Measurements from ENCODE around the gene CFAP20DC. TPM values are rescaled to one million over a fixed set of nuclear protein-coding genes. Genes with fewer than 3 reads are reported as not detected.
"Not testable (repeated sequence)": the region's sequence is repeated elsewhere in the genome, so short reads cannot be mapped to it uniquely, and the experiment has no call there.

The CFAP20DC gene
- total RNA-seq, 2 experiments from 2014 or later, result 1.5 to 1.6 TPM

DNA sequence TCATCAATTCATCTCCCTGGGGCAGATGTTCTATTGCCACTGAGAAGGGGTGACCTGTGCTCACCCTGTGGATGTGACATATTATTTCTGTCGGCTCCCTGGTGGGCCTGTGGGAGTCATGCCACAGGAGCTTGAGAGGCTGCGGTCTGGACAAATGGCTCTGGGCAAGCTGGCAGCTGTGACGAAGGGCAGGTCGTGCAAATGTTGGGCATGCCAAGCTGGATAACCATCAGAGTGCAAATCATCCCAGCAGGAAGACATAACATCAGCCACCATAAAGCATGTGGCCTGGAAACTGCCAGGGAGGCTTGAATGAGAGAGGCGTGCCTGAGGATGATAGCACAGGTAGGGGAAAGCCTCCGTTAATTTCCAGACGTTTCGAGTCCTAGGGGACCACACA is 338.0 kb downstream of the CFAP20DC start:
- POLR2A ChIA-PET, result no interaction called here

DNA sequence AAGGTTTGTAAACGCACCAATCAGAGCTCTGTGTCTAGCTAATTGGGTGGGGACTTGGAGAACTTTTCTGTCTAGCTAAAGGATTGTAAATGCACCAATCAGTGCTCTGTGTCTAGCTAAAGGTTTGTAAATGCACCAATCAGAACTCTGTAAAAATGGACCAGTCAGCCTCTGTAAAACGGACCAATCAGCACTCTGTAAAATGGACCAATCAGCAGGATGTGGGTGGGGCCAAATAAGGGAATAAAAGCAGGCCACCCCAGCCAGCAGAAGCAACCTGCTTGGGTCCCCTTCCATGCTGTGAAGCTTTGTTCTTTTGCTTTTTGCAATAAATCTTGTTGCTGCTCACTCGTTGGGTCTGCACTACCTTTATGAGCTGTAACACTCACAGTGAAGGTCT is 340.8 kb downstream of the CFAP20DC start:
- DNase-seq; H3K27ac Mint-ChIP-seq; H3K9me3 Mint-ChIP-seq (ENCODE audit: insufficient read depth); H3K4me3 Mint-ChIP-seq; CTCF ChIA-PET; H3K27me3 Mint-ChIP-seq (ENCODE audit: low read depth); H3K4me1 Mint-ChIP-seq (ENCODE audit: low read depth); POLR2A ChIA-PET; H3K36me3 Mint-ChIP-seq (ENCODE audit: low read depth); ATAC-seq: not testable (repeated sequence)

More for the DNA sequence above, 338.0 kb downstream of the CFAP20DC start:
- no peak overlapping the region for H3K27ac Mint-ChIP-seq
- H3K27me3 Mint-ChIP-seq (ENCODE audit: low read depth), result no peaks in the 10 kb centered on the region
- H3K4me1 Mint-ChIP-seq (ENCODE audit: low read depth), result no peaks in the 10 kb centered on the region
- CTCF ChIA-PET, result no interaction called here
- H3K9me3 Mint-ChIP-seq (ENCODE audit: insufficient read depth), result no peaks in the 10 kb centered on the region
- DNase-seq (no peak), ATAC-seq (no peak)
- no peaks in the 10 kb centered on the region for H3K36me3 Mint-ChIP-seq (ENCODE audit: low read depth)
- H3K4me3 Mint-ChIP-seq, result no peak overlapping the region

DNA sequence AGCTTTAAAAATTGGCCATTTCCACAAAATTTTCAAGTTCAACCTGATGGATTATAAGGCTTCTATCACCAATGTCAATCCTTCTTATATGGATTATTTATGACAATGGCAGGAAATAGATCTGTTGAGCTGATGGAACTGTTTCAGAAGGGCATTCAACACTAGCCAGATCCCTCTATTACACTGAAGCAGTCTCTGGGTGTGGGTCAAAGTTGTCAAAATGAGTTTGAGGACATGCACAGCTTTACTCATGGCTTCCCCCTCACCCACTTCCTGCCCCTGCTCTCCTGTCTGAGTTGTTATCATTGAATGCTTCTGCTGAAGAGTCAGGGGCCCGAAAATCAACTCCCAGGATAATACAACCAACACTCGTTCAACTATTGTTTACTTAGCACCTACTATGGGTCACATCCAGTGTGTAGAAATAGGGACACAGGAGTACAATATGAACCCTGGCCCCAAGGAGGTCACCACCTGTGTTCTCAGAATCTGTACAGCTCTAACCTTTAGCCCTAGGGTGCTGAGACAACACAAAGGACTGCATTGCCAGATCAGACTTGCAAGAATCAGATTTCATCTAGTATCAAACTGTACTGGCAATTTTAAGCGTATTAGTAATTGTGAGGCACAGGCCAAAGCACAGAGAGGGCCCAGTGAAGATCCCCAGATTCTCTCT is 341.6 kb downstream of the CFAP20DC start:
- H3K4me1 Mint-ChIP-seq (ENCODE audit: low read depth), result no peaks in the 10 kb centered on the region
- no peaks in the 10 kb centered on the region for H3K36me3 Mint-ChIP-seq (ENCODE audit: low read depth)
- no peak overlapping the region for H3K4me3 Mint-ChIP-seq
- ATAC-seq (no peak), DNase-seq (no peak)
- no peaks in the 10 kb centered on the region for H3K9me3 Mint-ChIP-seq (ENCODE audit: insufficient read depth)
- ChIA-PET CTCF (no interaction called here), POLR2A (no interaction called here)
- no peaks in the 10 kb centered on the region for H3K27me3 Mint-ChIP-seq (ENCODE audit: low read depth)
- H3K27ac Mint-ChIP-seq, result no peak overlapping the region

DNA sequence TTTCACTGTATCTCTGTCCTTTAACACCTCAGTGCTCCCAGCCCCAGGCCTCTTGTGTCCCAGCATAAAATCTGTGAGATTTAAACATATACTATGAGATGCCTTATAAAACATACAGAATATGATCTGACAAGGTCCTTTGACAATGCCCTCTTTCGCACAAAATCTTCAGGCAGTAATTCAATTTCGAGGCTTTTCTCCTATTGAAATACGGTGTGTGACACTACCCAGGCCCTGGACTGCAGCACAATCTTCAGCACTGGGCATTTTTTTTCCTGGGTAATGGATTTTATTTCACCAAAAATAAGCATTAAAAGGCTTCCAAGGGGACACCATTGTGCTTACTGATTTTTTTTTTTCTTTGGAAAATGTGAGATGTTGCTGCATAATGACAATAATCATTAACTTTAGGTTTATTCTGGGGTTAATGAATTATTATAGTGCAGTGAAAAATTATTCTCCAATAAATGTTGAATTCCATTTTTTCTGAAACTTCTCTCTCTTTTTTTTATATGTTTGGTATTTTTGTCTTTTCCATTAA is 342.4 kb downstream of the CFAP20DC start:
- CTCF ChIA-PET, result no interaction called here
- H3K9me3 Mint-ChIP-seq (ENCODE audit: insufficient read depth), result no peaks in the 10 kb centered on the region
- no peaks in the 10 kb centered on the region for H3K36me3 Mint-ChIP-seq (ENCODE audit: low read depth)
- no peaks in the 10 kb centered on the region for H3K4me1 Mint-ChIP-seq (ENCODE audit: low read depth)
- no peak overlapping the region for H3K4me3 Mint-ChIP-seq
- POLR2A ChIA-PET, result no interaction called here
- no peaks in the 10 kb centered on the region for H3K27me3 Mint-ChIP-seq (ENCODE audit: low read depth)
- no peak overlapping the region for H3K27ac Mint-ChIP-seq
- no peak for ATAC-seq
- no peak for DNase-seq

DNA sequence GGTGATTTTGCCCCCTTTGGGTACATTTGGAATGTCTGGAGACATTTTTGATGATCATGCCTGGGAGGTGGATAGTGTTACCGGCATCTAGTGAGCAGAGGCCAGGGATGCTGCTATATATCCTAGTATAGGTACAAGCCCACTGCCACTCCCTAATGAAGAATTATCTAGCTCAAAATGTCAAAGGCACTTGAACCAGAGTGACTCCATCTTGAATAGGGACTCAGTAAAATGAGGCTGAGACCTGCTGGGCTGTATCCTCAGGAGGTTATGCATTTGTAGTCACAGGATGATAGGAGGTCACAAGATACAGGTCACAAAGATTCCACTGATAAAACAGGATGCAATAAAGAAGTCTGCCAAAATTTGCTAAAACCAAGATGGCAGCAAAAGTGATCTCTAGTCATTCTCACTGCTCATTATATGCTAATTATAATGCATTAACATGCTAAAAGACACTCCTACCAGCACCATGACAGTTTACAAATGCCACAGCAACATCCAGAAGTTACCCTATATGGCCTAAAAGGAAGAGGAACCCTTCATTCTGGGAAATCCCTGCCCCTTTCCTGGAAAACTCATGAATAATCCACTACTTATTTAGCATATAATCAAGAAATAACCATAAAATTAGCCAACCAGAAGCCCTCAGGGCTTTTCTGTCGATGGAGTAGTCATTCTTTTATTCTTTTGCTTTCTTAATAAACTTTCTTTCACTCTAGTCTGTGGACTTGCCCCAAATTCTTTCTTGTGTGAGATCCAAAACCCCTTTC is 343.2 kb downstream of the CFAP20DC start:
- Mint-ChIP-seq H3K4me1 (ENCODE audit: low read depth) (no peaks in the 10 kb centered on the region), H3K4me3 (no peak overlapping the region), H3K36me3 (ENCODE audit: low read depth) (no peaks in the 10 kb centered on the region), H3K27ac (no peak overlapping the region), H3K27me3 (ENCODE audit: low read depth) (no peaks in the 10 kb centered on the region), H3K9me3 (ENCODE audit: insufficient read depth) (no peaks in the 10 kb centered on the region)
- ChIA-PET CTCF (no interaction called here), POLR2A (no interaction called here)
- ATAC-seq (no peak), DNase-seq (no peak)

DNA sequence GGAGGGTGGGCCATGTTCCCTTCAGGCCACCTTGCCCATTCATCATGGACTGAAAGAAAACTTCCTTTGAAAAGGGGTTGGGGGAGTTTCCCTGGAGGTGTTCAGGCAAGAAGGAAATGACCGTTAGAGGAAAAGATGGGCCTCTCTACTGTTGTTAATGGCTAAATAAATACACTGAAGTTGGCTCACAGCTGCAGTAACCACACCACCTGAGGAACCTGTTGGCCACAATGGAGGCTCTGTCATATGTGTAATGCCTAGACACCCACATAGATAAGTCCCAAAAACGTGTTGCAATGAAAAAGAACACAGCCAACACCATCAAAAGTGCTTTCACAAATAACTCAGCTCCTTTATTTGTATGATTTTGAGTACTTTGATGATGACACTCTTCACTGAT is 345.1 kb downstream of the CFAP20DC start:
- CTCF ChIA-PET, result no interaction called here
- no peak overlapping the region for H3K4me3 Mint-ChIP-seq

DNA sequence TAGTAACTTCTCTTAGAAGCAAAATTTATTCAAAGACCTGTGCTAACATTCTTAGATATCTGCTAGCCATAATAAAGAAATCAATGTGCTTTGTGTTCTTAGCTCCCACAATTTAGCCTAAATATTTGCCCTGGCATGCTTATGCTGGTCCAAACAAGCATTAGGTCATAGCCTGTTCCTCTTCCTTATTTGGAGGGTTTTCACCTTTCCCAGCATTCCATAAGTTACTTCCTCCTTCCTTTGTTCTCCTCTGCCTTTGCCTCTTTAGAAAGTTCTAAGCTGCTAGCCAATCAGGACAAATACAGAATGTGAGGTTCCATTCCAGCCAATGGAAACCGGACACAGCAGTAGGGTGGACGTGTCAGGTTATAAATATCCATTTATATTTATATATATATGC is 345.5 kb downstream of the CFAP20DC start:
- H3K4me3 Mint-ChIP-seq; H3K27ac Mint-ChIP-seq; H3K27me3 Mint-ChIP-seq (ENCODE audit: low read depth); DNase-seq; POLR2A ChIA-PET; CTCF ChIA-PET; H3K9me3 Mint-ChIP-seq (ENCODE audit: insufficient read depth); H3K4me1 Mint-ChIP-seq (ENCODE audit: low read depth); ATAC-seq; H3K36me3 Mint-ChIP-seq (ENCODE audit: low read depth): not testable (repeated sequence)

More for the DNA sequence above, 345.1 kb downstream of the CFAP20DC start:
- POLR2A ChIA-PET, result no interaction called here
- ATAC-seq (no peak), DNase-seq (no peak)
- Mint-ChIP-seq H3K4me1 (ENCODE audit: low read depth) (no peaks in the 10 kb centered on the region), H3K27ac (no peak overlapping the region), H3K9me3 (ENCODE audit: insufficient read depth) (no peaks in the 10 kb centered on the region), H3K36me3 (ENCODE audit: low read depth) (no peaks in the 10 kb centered on the region), H3K27me3 (ENCODE audit: low read depth) (no peaks in the 10 kb centered on the region)

DNA sequence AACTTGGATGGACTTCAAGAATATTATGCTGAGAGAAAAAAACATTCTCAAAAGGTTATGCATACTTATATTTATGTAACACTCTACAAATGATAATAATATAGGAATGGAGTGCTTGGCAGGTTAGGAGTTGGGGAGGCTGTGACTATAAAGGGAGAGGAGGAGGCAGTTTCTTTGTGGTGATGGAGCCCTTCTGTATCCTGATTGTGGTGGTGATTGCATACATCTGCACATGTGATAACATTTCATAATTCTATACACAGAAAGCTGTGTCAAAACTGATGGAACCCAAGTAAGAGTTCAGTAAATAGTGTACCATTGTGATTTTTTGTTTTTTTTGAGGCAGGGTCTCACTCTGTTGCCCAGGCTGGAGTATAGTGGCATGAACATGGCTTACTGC is 351.6 kb downstream of the CFAP20DC start:
- Mint-ChIP-seq H3K9me3 (ENCODE audit: insufficient read depth) (no peaks in the 10 kb centered on the region), H3K4me1 (ENCODE audit: low read depth) (no peaks in the 10 kb centered on the region), H3K27me3 (ENCODE audit: low read depth) (no peaks in the 10 kb centered on the region), H3K4me3 (no peak overlapping the region), H3K36me3 (ENCODE audit: low read depth) (no peaks in the 10 kb centered on the region), H3K27ac (no peak overlapping the region)
- ATAC-seq (no peak), DNase-seq (no peak)
- POLR2A ChIA-PET, result no interaction called here
- CTCF ChIA-PET, result no interaction called here

DNA sequence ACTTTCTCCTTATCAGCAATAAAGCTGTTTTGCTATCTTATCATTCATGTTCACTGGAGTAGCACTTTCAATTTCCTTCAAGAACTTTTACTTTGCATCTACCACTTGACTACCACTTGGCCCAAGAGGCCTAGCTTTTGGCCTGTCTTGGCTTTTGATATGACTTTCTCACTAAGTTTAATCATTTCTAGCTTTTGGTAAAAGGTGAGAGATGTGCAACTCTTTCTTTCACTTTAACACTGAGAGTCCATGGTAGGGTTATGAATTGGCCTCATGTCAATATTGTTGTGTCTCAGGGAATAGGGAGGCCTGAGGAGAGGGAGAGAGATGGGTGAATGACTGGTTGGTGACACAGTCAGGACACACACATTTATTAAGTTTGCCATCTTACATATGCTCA is 352.3 kb downstream of the CFAP20DC start:
- ATAC-seq, result no peak
- no peak overlapping the region for H3K27ac Mint-ChIP-seq
- CTCF ChIA-PET, result no interaction called here
- H3K27me3 Mint-ChIP-seq (ENCODE audit: low read depth), result no peaks in the 10 kb centered on the region
- POLR2A ChIA-PET, result no interaction called here
- H3K4me3 Mint-ChIP-seq, result no peak overlapping the region
- DNase-seq, result no peak
- H3K36me3 Mint-ChIP-seq (ENCODE audit: low read depth), result no peaks in the 10 kb centered on the region
- no peaks in the 10 kb centered on the region for H3K4me1 Mint-ChIP-seq (ENCODE audit: low read depth)
- no peaks in the 10 kb centered on the region for H3K9me3 Mint-ChIP-seq (ENCODE audit: insufficient read depth)

DNA sequence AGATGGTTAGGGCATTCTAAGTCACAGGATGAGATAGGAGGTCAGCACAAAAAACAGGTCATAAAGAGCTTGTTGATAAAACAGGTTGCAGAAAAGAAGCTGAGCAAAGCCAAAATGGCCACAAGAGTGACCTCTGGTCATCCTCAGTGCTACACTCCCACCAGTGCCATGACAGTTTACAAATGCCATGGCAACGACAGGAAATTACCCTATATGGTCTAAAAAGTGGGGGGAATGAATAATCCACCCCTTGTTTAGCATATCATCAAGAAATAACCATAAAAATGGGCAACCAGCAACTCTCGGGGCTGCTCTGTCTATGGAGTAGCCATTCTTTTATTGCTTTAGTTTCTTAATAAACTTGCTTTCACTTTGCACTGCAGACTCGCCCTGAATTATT is 353.0 kb downstream of the CFAP20DC start:
- H3K27ac Mint-ChIP-seq; DNase-seq; POLR2A ChIA-PET; H3K9me3 Mint-ChIP-seq (ENCODE audit: insufficient read depth); H3K27me3 Mint-ChIP-seq (ENCODE audit: low read depth); ATAC-seq; H3K4me1 Mint-ChIP-seq (ENCODE audit: low read depth); H3K36me3 Mint-ChIP-seq (ENCODE audit: low read depth); H3K4me3 Mint-ChIP-seq: not testable (repeated sequence)
- CTCF ChIA-PET, result interaction anchor here (0.8 kb wide), 1 partner anchor 383 kb away, joined by 3 read pairs; no protein-coding TSS in a partner anchor

DNA sequence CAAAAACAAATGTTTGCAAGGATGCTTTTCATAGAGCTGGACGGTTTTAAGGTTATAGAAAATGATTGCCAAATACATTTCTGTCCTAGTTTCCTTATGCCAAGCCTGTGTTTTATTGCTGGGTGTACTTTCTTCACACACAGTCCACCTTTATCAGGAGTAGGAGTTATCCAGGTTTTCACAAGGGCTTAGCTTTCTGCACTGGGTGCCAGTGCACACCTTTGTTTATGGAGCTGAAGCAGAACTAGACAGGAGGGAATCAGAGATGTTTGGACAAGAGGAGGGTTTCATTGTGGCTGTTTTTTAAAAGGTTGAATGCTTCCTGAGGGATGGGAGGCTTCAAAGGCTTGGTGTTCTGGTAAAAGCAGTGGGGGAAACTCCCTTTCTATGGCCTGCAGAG is 353.7 kb downstream of the CFAP20DC start:
- Mint-ChIP-seq H3K27me3 (ENCODE audit: low read depth) (no peaks in the 10 kb centered on the region), H3K36me3 (ENCODE audit: low read depth) (no peaks in the 10 kb centered on the region), H3K4me1 (ENCODE audit: low read depth) (no peaks in the 10 kb centered on the region), H3K27ac (no peak overlapping the region), H3K4me3 (no peak overlapping the region), H3K9me3 (ENCODE audit: insufficient read depth) (peaks cover 8% of the 10 kb centered on the region)
- ChIA-PET CTCF (interaction anchor here (0.8 kb wide), 1 partner anchor 383 kb away, joined by 3 read pairs; no protein-coding TSS in a partner anchor), POLR2A (no interaction called here)
- DNase-seq (no peak), ATAC-seq (no peak)

DNA sequence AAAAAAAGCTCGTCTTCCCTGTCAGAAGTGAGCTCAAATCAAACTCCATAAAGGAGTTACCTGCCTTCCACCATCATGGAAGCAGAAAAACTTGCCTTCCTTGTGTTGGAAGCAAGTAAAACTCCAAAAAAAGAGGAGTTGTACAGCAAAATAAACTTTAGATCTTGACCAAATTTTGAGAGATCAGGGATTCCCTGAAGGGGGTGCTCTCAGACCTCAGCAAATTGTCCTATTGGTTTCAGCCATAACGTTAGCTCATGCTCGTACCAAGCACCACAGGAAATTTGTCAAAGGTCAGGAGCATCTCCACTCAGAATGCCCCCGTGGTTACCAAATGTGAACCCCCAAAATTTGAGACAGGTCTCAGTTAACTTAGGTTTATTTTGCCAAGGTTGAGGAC is 354.5 kb downstream of the CFAP20DC start:
- H3K9me3 Mint-ChIP-seq (ENCODE audit: insufficient read depth); H3K4me1 Mint-ChIP-seq (ENCODE audit: low read depth); ATAC-seq; H3K27ac Mint-ChIP-seq; POLR2A ChIA-PET; DNase-seq; H3K4me3 Mint-ChIP-seq; H3K36me3 Mint-ChIP-seq (ENCODE audit: low read depth); H3K27me3 Mint-ChIP-seq (ENCODE audit: low read depth); CTCF ChIA-PET: not testable (repeated sequence)

All from activated CD8-positive, alpha-beta T cell treated with anti-CD3 and anti-CD28 coated beads, Interleukin-2, amount 10 ng/mL, durations not matched to agents 7 days and 5 days (primary cell).